Stimulated activated CD4-positive, alpha-beta T cell treated with anti-CD3 and anti-CD28 coated beads, Interleukin-1b, Interleukin-23, amount 100 ng/mL, for 4 hours (primary cell): ENCODE results near the gene FEV.

Experiments used
- DNase-seq, 2 donors: peaks; one replicate each; pipeline ENCODE4 v3.0.0-alpha.2; 2020; ENCODE audit warnings: low read depth in 2 of 2

The FEV gene

GRCh38 chr2:218993345-218994315 lies 8.6 kb upstream of the FEV start, which contains the start of gene CRYBA2:
Gene CRYBA2 (minus strand): TSS chr2:218993422. CDS start chr2:218993176, 246 bp downstream.
- DNase-seq: no peak

- DNase-seq: no peak
Observed at GRCh38 chr2:218992703-218993344, 7.8 kb upstream of the FEV start.

- DNase-seq: no peak
Observed at GRCh38 chr2:218992196-218992595, 7.2 kb upstream of the FEV start.

- no peak for DNase-seq
Observed at GRCh38 chr2:218991674-218992168, 6.7 kb upstream of the FEV start.

GRCh38 chr2:218990612-218991011 lies 5.6 kb upstream of the FEV start:
- DNase-seq: no peak

- no peak for DNase-seq
Observed at GRCh38 chr2:218990052-218990451, 5.1 kb upstream of the FEV start.

- no peak for DNase-seq
Observed at GRCh38 chr2:218988650-218989049, 3.7 kb upstream of the FEV start.

GRCh38 chr2:218988164-218988563 lies 3.2 kb upstream of the FEV start:
- DNase-seq: no peak

GRCh38 chr2:218986148-218986761 lies 1.3 kb upstream of the FEV start:
- DNase-seq: no peak

- DNase-seq: no peak
Observed at GRCh38 chr2:218985325-218986091, 524 bp upstream of the FEV start.

- DNase-seq: no peak
Observed at GRCh38 chr2:218984239-218985020, 554 bp downstream of the FEV start.

- DNase-seq: no peak
Observed at GRCh38 chr2:218983934-218984238, 1.1 kb downstream of the FEV start.

- no peak for DNase-seq
Observed at GRCh38 chr2:218983263-218983933, 1.6 kb downstream of the FEV start.

- no peak for DNase-seq
Observed at GRCh38 chr2:218982586-218983262, 2.3 kb downstream of the FEV start.

GRCh38 chr2:218981881-218982585 lies 3.0 kb downstream of the FEV start:
- DNase-seq: peak in 1 of 2 donors; percentile 25

GRCh38 chr2:218981390-218981880 lies 3.5 kb downstream of the FEV start:
- no peak for DNase-seq

GRCh38 chr2:218980735-218981389 lies 4.1 kb downstream of the FEV start:
- DNase-seq: no peak
